HCT116 (cell line): Measurements from ENCODE around the gene IL17B. TPM values are rescaled to one million over a fixed set of nuclear protein-coding genes. Genes with fewer than 3 reads are reported as not detected.

Experiments used
- ATAC-seq: fragments of 200-7000 bp; cut with Tn5 transposase; 2 replicates; pipeline ENCODE4 v1.9.1; 2020; ENCODE audit warnings: mild to moderate bottlenecking, moderate library complexity
- BruUV-seq: library from RNA; stranded (reverse); fragments of 400-500 nt; replicated peaks from 2 replicates; lab custom pipeline; 2021; lab: Mats Ljungman, UMichigan
- CTCF ChIA-PET: fragments of 300-600 bp; sonication (Branson Sonifier 250); formaldehyde crosslinking; loops from one replicate; lab custom pipeline; 2021; ENCODE audit warnings: antibody characterized with exemption; lab: Charles Lee
- POLR2A ChIA-PET: fragments of 300-600, 350-600 bp; sonication (Branson Sonifier 250); formaldehyde crosslinking; loops from one replicate; lab custom pipeline; 2021; ENCODE audit warnings: antibody characterized with exemption; lab: Charles Lee
- RAD21 ChIA-PET, 2 experiments: fragments of 300-600 bp; sonication (Branson Sonifier 250); formaldehyde crosslinking; loops; one replicate each; lab custom pipeline; 2023; ENCODE audit warnings: low total read pairs in 2 of 2; ENCODE audit not compliant: uncharacterized antibody in 2 of 2, unreplicated experiment in 2 of 2, low non-redundant PET in 1 of 2; lab: Charles Lee
- DNase-seq: peaks from one replicate; pipeline ENCODE4 v3.0.0-alpha.2; 2010; ENCODE audit warnings: low read depth, low spot score
- H2AFZ ChIP-seq: fragments of 200-600 bp; shearing (Covaris generic), sonication (generic); 2 replicates; pipeline ENCODE4 v1.6.1; 2017; ENCODE audit warnings: low read depth, mixed run types, mixed read lengths, antibody characterized with exemption, low read length; ENCODE audit not compliant: poor library complexity, severe bottlenecking
- H3K27ac ChIP-seq: 2 replicates; pipeline ENCODE4 v1.5.1; 2012; ENCODE audit warnings: low read depth, low read length
- H3K27me3 ChIP-seq: fragments of 200-600 bp; sonication (generic); 2 replicates; pipeline ENCODE4 v1.6.1; 2016; ENCODE audit warnings: mixed run types, low read length, mixed read lengths; ENCODE audit not compliant: insufficient read depth
- H3K36me3 ChIP-seq, 2 experiments: fragments of 200-500 bp in 1 of 2; fragments of 200-600 bp in 1 of 2; sonication (Bioruptor generic) in 1 of 2; sonication (generic) in 1 of 2; 2 replicates each; pipeline versions ENCODE4 v1.5.1 to v1.6.1; 2014 to 2016; ENCODE audit warnings: low read length in 2 of 2, inconsistent platforms in 1 of 2, mixed read lengths in 1 of 2, mixed run types in 1 of 2; ENCODE audit not compliant: insufficient read depth in 2 of 2, control insufficient read depth in 1 of 2
- H3K4me1 ChIP-seq, 2 experiments: fragments of 200-600 bp in 1 of 2; sonication (generic) in 1 of 2; 2 replicates each; pipeline versions ENCODE4 v1.5.1 to v1.6.1; 2012 to 2017; ENCODE audit warnings: low read length in 2 of 2, inconsistent platforms in 1 of 2, mild to moderate bottlenecking in 1 of 2, mixed read lengths in 1 of 2, mixed run types in 1 of 2, moderate library complexity in 1 of 2; ENCODE audit not compliant: insufficient read depth in 2 of 2, control insufficient read depth in 1 of 2
- H3K4me2 ChIP-seq: fragments of 200-600 bp; sonication (generic); 2 replicates; pipeline ENCODE4 v1.6.1; 2017; ENCODE audit warnings: mixed run types, low read length, mixed read lengths
- H3K4me3 ChIP-seq, 2 experiments: fragments of 200-600 bp in 1 of 2; sonication (generic) in 1 of 2; replicated peaks in 1 of 2; 2 replicates each; pipeline ENCODE4 v1.5.1; 2011 to 2016; ENCODE audit warnings: low read length in 2 of 2, control low read depth in 1 of 2, low read depth in 1 of 2, mild to moderate bottlenecking in 1 of 2, mixed read lengths in 1 of 2, mixed run types in 1 of 2
- H3K79me2 ChIP-seq: fragments of 200-600 bp; sonication (generic); 2 replicates; pipeline ENCODE4 v1.6.1; 2017; ENCODE audit warnings: mild to moderate bottlenecking, mixed run types, low read length, moderate library complexity, mixed read lengths; ENCODE audit not compliant: insufficient read depth
- H3K9ac ChIP-seq: fragments of 200-600 bp; sonication (generic); 2 replicates; pipeline ENCODE4 v1.6.1; 2016; ENCODE audit warnings: low read length, mixed read lengths
- H3K9me2 ChIP-seq: fragments of 200-600 bp; sonication (generic), shearing (Covaris generic); 2 replicates; pipeline ENCODE4 v1.6.1; 2017; ENCODE audit warnings: mixed run types, mild to moderate bottlenecking, moderate library complexity; ENCODE audit not compliant: insufficient read depth
- H3K9me3 ChIP-seq, 2 experiments: fragments of 200-500 bp in 1 of 2; fragments of 200-600 bp in 1 of 2; sonication (Bioruptor generic) in 1 of 2; sonication (generic) in 1 of 2; 2 replicates each; pipeline ENCODE4 v1.6.1; 2014 to 2017; ENCODE audit warnings: low read length in 2 of 2, mixed read lengths in 2 of 2, inconsistent platforms in 1 of 2, low read depth in 1 of 2, mild to moderate bottlenecking in 1 of 2, mixed run types in 1 of 2, moderate library complexity in 1 of 2; ENCODE audit not compliant: control insufficient read depth in 1 of 2, insufficient read depth in 1 of 2
- H4K20me1 ChIP-seq: fragments of 200-600 bp; sonication (generic), shearing (Covaris generic); 2 replicates; pipeline ENCODE4 v1.6.1; 2017; ENCODE audit warnings: mixed run types, mild to moderate bottlenecking, moderate library complexity; ENCODE audit not compliant: insufficient read depth
- EZH2 ChIP-seq: fragments of 200-600 bp; sonication (generic); IDR thresholded peaks from 2 replicates; pipeline ENCODE4 v1.6.1; 2017; ENCODE audit warnings: antibody characterized with exemption, mixed run types
- POLR2A ChIP-seq: IDR thresholded peaks from 2 replicates; pipeline ENCODE4 v1.7.0; 2011; ENCODE audit warnings: borderline replicate concordance; ENCODE audit not compliant: insufficient read depth, insufficient read length; ENCODE audit errors: extremely low read depth
- SP1 ChIP-seq: IDR thresholded peaks from 2 replicates; pipeline ENCODE4 v1.6.1; 2012; ENCODE audit warnings: low read depth
- ZBTB33 ChIP-seq: IDR thresholded peaks from 2 replicates; pipeline ENCODE4 v1.6.1; 2011; ENCODE audit warnings: mild to moderate bottlenecking, low read length, moderate library complexity; ENCODE audit not compliant: insufficient replicate concordance; ENCODE audit errors: extremely low read depth
- ZFX ChIP-seq: fragments of 450-650 bp; IDR thresholded peaks from 2 replicates; pipeline ENCODE4 v1.6.1; 2017
- intact Hi-C: fragments of 100-400 bp; cut with micrococcal nuclease; formaldehyde crosslinking; loops from 2 replicates; pipeline ENCODE4 v1.10.0; 2022
- total RNA-seq: library from RNA; stranded (reverse); gene quantifications from one replicate; pipeline ENCODE4 v1.2.1, GENCODE V29; 2021; ENCODE audit not compliant: unreplicated experiment

IL17B gene
- total RNA-seq, 1 experiment from 2014 or later = 0.81 TPM

- Histone ChIP-seq H4K20me1 (no peaks in the 10 kb centered on the region), H3K27me3 (no peaks in the 10 kb centered on the region), H3K4me2 (no peak overlapping the region), H3K9me2 (no peaks in the 10 kb centered on the region), H3K4me3 (no peak overlapping the region), H3K36me3 (no peaks in the 10 kb centered on the region), H3K4me1 (no peaks in the 10 kb centered on the region), H3K9ac (no peak overlapping the region), H2AFZ (no peak overlapping the region), H3K9me3 (no peaks in the 10 kb centered on the region), H3K27ac (no peak overlapping the region), H3K79me2 (no peaks in the 10 kb centered on the region)
- intact Hi-C loops = no loop called here
- DNase-seq = no peak
- BruUV-seq = no TSS peak
- RAD21 ChIA-PET = no interaction called here
- POLR2A ChIA-PET = no interaction called here
- ATAC-seq = no peak
- TF ChIP-seq ZBTB33 (no peak), ZFX (no peak), POLR2A (no peak), SP1 (no peak)
- CTCF ChIA-PET = no interaction called here
Observed at GRCh38 chr5:149410721-149411432, 31.8 kb upstream of the IL17B start.

GRCh38 chr5:149410071-149410470, 31.0 kb upstream of the IL17B start:
- Histone ChIP-seq H3K9ac (no peak overlapping the region), H3K79me2 (no peaks in the 10 kb centered on the region), H3K4me1 (no peaks in the 10 kb centered on the region), H3K27ac (no peak overlapping the region), H3K27me3 (no peaks in the 10 kb centered on the region), H3K4me3 (no peak overlapping the region), H3K4me2 (no peak overlapping the region), H3K9me3 (no peaks in the 10 kb centered on the region), H3K9me2 (no peaks in the 10 kb centered on the region)
- CTCF ChIA-PET = no interaction called here
- POLR2A ChIA-PET = no interaction called here
- ATAC-seq (no peak), DNase-seq (no peak)
- intact Hi-C loops = no loop called here
- no peak for TF ChIP-seq EZH2
- TF ChIP-seq, all 23 proteins: peak for 0
- BruUV-seq = no TSS peak
- Histone ChIP-seq H3K36me3 (no peaks in the 10 kb centered on the region), H2AFZ (no peak overlapping the region), H4K20me1 (no peaks in the 10 kb centered on the region)
- RAD21 ChIA-PET = no interaction called here
